Trophoblast cell (in vitro differentiated cells and primary cell): ENCODE measurements around the gene AIG1.
"Not testable (repeated sequence)": the region's sequence is repeated elsewhere in the genome, so short reads cannot be mapped to it uniquely, and the experiment has no call there.

Experiments
- DNase-seq, 2 donors: peaks; one replicate each; pipeline ENCODE4 v3.0.0-alpha.2; 2016
- H2AFZ ChIP-seq: 2 replicates; pipeline ENCODE4 v1.6.1; 2013; ENCODE audit warnings: low read length, moderate library complexity, mild to moderate bottlenecking; ENCODE audit not compliant: insufficient read depth, poor library complexity
- H2AK5ac ChIP-seq: 2 replicates; pipeline ENCODE4 v1.6.1; 2013; ENCODE audit warnings: mild to moderate bottlenecking, low read length
- H2BK120ac ChIP-seq: 2 replicates; pipeline ENCODE4 v1.6.1; 2013; ENCODE audit warnings: low read length, mild to moderate bottlenecking, moderate library complexity; ENCODE audit not compliant: insufficient read depth, poor library complexity
- H2BK12ac ChIP-seq: 2 replicates; pipeline ENCODE4 v1.6.1; 2013; ENCODE audit warnings: mild to moderate bottlenecking, low read length, moderate library complexity
- H2BK5ac ChIP-seq: 2 replicates; pipeline ENCODE4 v1.6.1; 2013; ENCODE audit warnings: low read length, low read depth, moderate library complexity, mild to moderate bottlenecking; ENCODE audit not compliant: poor library complexity
- H3K14ac ChIP-seq: 2 replicates; pipeline ENCODE4 v1.6.1; 2013; ENCODE audit warnings: mild to moderate bottlenecking, low read length
- H3K18ac ChIP-seq: 2 replicates; pipeline ENCODE4 v1.6.1; 2013; ENCODE audit warnings: mild to moderate bottlenecking, low read length
- H3K23ac ChIP-seq: 2 replicates; pipeline ENCODE4 v1.6.1; 2013; ENCODE audit warnings: low read length
- H3K27ac ChIP-seq: 2 replicates; pipeline ENCODE4 v1.5.1; 2013; ENCODE audit warnings: low read depth, mild to moderate bottlenecking, inconsistent platforms, low read length, moderate library complexity
- H3K27me3 ChIP-seq: 2 replicates; pipeline ENCODE4 v1.6.1; 2013; ENCODE audit warnings: inconsistent platforms, mild to moderate bottlenecking, low read length, moderate library complexity; ENCODE audit not compliant: insufficient read depth
- H3K36me3 ChIP-seq, 2 experiments: 1 replicate in 1 of 2; 2 replicates in 1 of 2; pipeline ENCODE4 v1.6.1; 2013; ENCODE audit warnings: low read length in 2 of 2, mild to moderate bottlenecking in 2 of 2, moderate library complexity in 1 of 2; ENCODE audit not compliant: insufficient read depth in 2 of 2, control insufficient read depth in 1 of 2
- H3K4ac ChIP-seq: 2 replicates; pipeline ENCODE4 v1.6.1; 2013; ENCODE audit warnings: low read depth, mild to moderate bottlenecking, low read length, moderate library complexity
- H3K4me1 ChIP-seq, 2 experiments: 1 replicate in 1 of 2; 2 replicates in 1 of 2; pipeline ENCODE4 v1.6.1; 2013; ENCODE audit warnings: low read length in 2 of 2, mild to moderate bottlenecking in 2 of 2, moderate library complexity in 1 of 2; ENCODE audit not compliant: insufficient read depth in 2 of 2, control insufficient read depth in 1 of 2
- H3K4me2 ChIP-seq: 2 replicates; pipeline ENCODE4 v1.6.1; 2013; ENCODE audit warnings: inconsistent platforms, mild to moderate bottlenecking, low read length, moderate library complexity
- H3K4me3 ChIP-seq: 2 replicates; pipeline ENCODE4 v1.5.1; 2013; ENCODE audit warnings: mild to moderate bottlenecking, low read depth, low read length, inconsistent platforms
- H3K79me1 ChIP-seq: one replicate; pipeline ENCODE4 v1.6.1; 2013; ENCODE audit warnings: low read length
- H3K79me2 ChIP-seq: 2 replicates; pipeline ENCODE4 v1.6.1; 2013; ENCODE audit warnings: low read length, mild to moderate bottlenecking; ENCODE audit not compliant: control insufficient read depth, insufficient read depth, poor library complexity
- H3K9ac ChIP-seq: 2 replicates; pipeline ENCODE4 v1.6.1; 2013; ENCODE audit warnings: mild to moderate bottlenecking, low read length
- H3K9me3 ChIP-seq: 2 replicates; pipeline ENCODE4 v1.6.1; 2013; ENCODE audit warnings: low read depth, mild to moderate bottlenecking, control low read depth, inconsistent platforms, low read length; ENCODE audit not compliant: insufficient read depth
- H4K12ac ChIP-seq: 2 replicates; pipeline ENCODE4 v1.6.1; 2013; ENCODE audit warnings: low read depth, mild to moderate bottlenecking, low read length, moderate library complexity
- H4K8ac ChIP-seq: 2 replicates; pipeline ENCODE4 v1.6.1; 2013; ENCODE audit warnings: low read depth, mild to moderate bottlenecking, low read length, moderate library complexity
- H4K91ac ChIP-seq: one replicate; pipeline ENCODE4 v1.6.1; 2013; ENCODE audit warnings: low read depth, mild to moderate bottlenecking, low read length, moderate library complexity
- WGBS: extraction: QIAGEN DNeasy Blood & Tissue Kit; methylation state at CpG from one replicate; pipeline ENCODE4 v1.1.7; 2013; ENCODE audit warnings: missing lambda C conversion rate; ENCODE audit not compliant: insufficient read length, insufficient coverage; ENCODE audit errors: extremely low coverage; 5-methylcytosine and 5-hydroxymethylcytosine counted together

Gene AIG1

GRCh38 chr6:143135797-143136561 lies 75.3 kb downstream of the AIG1 start:
- Histone ChIP-seq H3K18ac (no peak overlapping the region), H2AK5ac (no peak overlapping the region), H3K4me1 (no peaks in the 10 kb centered on the region), H3K23ac (no peak overlapping the region), H2BK120ac (no peak overlapping the region), H3K4me2 (no peak overlapping the region), H2AFZ (no peak overlapping the region), H2BK12ac (no peak overlapping the region), H3K4ac (no peak overlapping the region), H3K9me3 (peaks cover 2% of the 10 kb centered on the region), H3K14ac (no peak overlapping the region), H2BK5ac (no peak overlapping the region), H3K27ac (no peak overlapping the region), H3K4me3 (no peak overlapping the region), H3K27me3 (no peaks in the 10 kb centered on the region), H4K8ac (no peak overlapping the region), H3K9ac (no peak overlapping the region), H3K79me1 (no peaks in the 10 kb centered on the region), H3K36me3 (peaks cover 0 to 1% of the 10 kb centered on the region in 2 experiments), H4K91ac (no peak overlapping the region), H4K12ac (no peak overlapping the region), H3K79me2 (no peaks in the 10 kb centered on the region)
- no peak for DNase-seq
- no CpG with 5 or more reads among the region's 3 CpGs for WGBS

- Histone ChIP-seq H3K23ac (no peak overlapping the region), H3K36me3 (peaks cover 0 to 1% of the 10 kb centered on the region in 2 experiments), H3K27me3 (no peaks in the 10 kb centered on the region), H3K4me3 (no peak overlapping the region), H3K79me2 (no peaks in the 10 kb centered on the region), H2BK12ac (no peak overlapping the region), H2BK120ac (no peak overlapping the region), H4K12ac (no peak overlapping the region), H3K18ac (no peak overlapping the region), H3K79me1 (no peaks in the 10 kb centered on the region), H3K4me1 (no peaks in the 10 kb centered on the region), H3K9me3 (no peaks in the 10 kb centered on the region), H4K8ac (no peak overlapping the region), H3K14ac (no peak overlapping the region), H4K91ac (no peak overlapping the region), H2AK5ac (no peak overlapping the region), H2AFZ (no peak overlapping the region), H3K9ac (no peak overlapping the region), H2BK5ac (no peak overlapping the region), H3K27ac (no peak overlapping the region), H3K4ac (no peak overlapping the region), H3K4me2 (no peak overlapping the region)
- no peak for DNase-seq
- WGBS: no CpG with 5 or more reads among the region's 3 CpGs
Observed at GRCh38 chr6:143136647-143137046, 76.0 kb downstream of the AIG1 start.

GRCh38 chr6:143139239-143139784 lies 78.6 kb downstream of the AIG1 start:
- Histone ChIP-seq H3K4ac (no peak overlapping the region), H2BK5ac (no peak overlapping the region), H2BK12ac (no peak overlapping the region), H3K9me3 (no peaks in the 10 kb centered on the region), H3K79me2 (no peaks in the 10 kb centered on the region), H3K36me3 (peaks cover 0 to 1% of the 10 kb centered on the region in 2 experiments), H2BK120ac (no peak overlapping the region), H3K23ac (no peak overlapping the region), H3K4me3 (no peak overlapping the region), H3K9ac (no peak overlapping the region), H3K27ac (no peak overlapping the region), H3K79me1 (no peaks in the 10 kb centered on the region), H4K8ac (no peak overlapping the region), H3K18ac (no peak overlapping the region), H3K4me2 (no peak overlapping the region), H3K27me3 (no peaks in the 10 kb centered on the region), H2AFZ (no peak overlapping the region), H4K12ac (no peak overlapping the region), H4K91ac (no peak overlapping the region), H3K4me1 (no peaks in the 10 kb centered on the region), H2AK5ac (no peak overlapping the region), H3K14ac (no peak overlapping the region)
- no peak for DNase-seq
- WGBS: no CpG with 5 or more reads among the region's 3 CpGs

GRCh38 chr6:143139884-143140283 lies 79.2 kb downstream of the AIG1 start:
- not testable (repeated sequence) for H3K14ac ChIP-seq, H4K91ac ChIP-seq, H3K79me1 ChIP-seq, H3K9ac ChIP-seq, H3K9me3 ChIP-seq, H2AK5ac ChIP-seq, H3K18ac ChIP-seq, H3K36me3 ChIP-seq, H3K4me1 ChIP-seq, H3K27ac ChIP-seq, H4K12ac ChIP-seq, H2BK5ac ChIP-seq, H2BK120ac ChIP-seq, H2BK12ac ChIP-seq, DNase-seq, H3K79me2 ChIP-seq, H3K27me3 ChIP-seq, H3K4ac ChIP-seq, H4K8ac ChIP-seq, H3K23ac ChIP-seq, H3K4me3 ChIP-seq, H3K4me2 ChIP-seq, H2AFZ ChIP-seq
- WGBS: no CpG with 5 or more reads among the region's 5 CpGs
